Uterus (tissue), 4 donors: Measurements from ENCODE around the gene MSRB3. TPM values are rescaled to one million over a fixed set of nuclear protein-coding genes. Genes with fewer than 3 reads are reported as not detected.

Source experiments
- DNase-seq, 2 donors: peaks; one replicate each; pipeline ENCODE4 v3.0.0-alpha.2; 2019 to 2020
- H3K27ac ChIP-seq, 2 donors: fragments of 200-600 bp; sonication (generic); 1 replicate in 1 of 2; 2 replicates in 1 of 2; pipeline ENCODE4 v1.5.1; 2016 to 2018
- H3K27me3 ChIP-seq, 2 donors: fragments of 200-600 bp; sonication (generic); one replicate each; pipeline ENCODE4 v1.5.1; 2018 to 2019; ENCODE audit warnings: control low read depth in 1 of 2
- H3K36me3 ChIP-seq, 2 donors: fragments of 200-600 bp; sonication (generic); one replicate each; pipeline ENCODE4 v1.5.1; 2019; ENCODE audit warnings: control low read depth in 1 of 2
- H3K4me1 ChIP-seq, 2 donors: fragments of 200-600 bp; sonication (generic); one replicate each; pipeline ENCODE4 v1.5.1; 2018 to 2019; ENCODE audit warnings: control low read depth in 1 of 2
- H3K4me3 ChIP-seq, 2 donors: fragments of 200-600 bp; sonication (generic); 1 replicate in 1 of 2; 2 replicates in 1 of 2; pipeline ENCODE4 v1.5.1; 2018 to 2019; ENCODE audit warnings: mild to moderate bottlenecking in 1 of 2
- H3K9me3 ChIP-seq, 2 donors: fragments of 200-600 bp; sonication (generic); one replicate each; pipeline ENCODE4 v1.5.1; 2019; ENCODE audit warnings: control low read depth in 1 of 2
- POLR2A ChIP-seq, 2 donors: fragments of 450-650 bp; IDR thresholded peaks; one replicate each; pipeline ENCODE4 v1.6.1; 2016; ENCODE audit warnings: antibody characterized with exemption in 2 of 2, mild to moderate bottlenecking in 1 of 2, moderate library complexity in 1 of 2
- intact Hi-C: fragments of 100-400 bp; cut with DNase I; formaldehyde crosslinking; loops from one replicate; pipeline ENCODE4 v1.15.1; 2023; ENCODE audit warnings: low total_unique reads
- total RNA-seq, 4 donors: library from RNA; depleted of rRNA in 3 of 4; stranded (reverse); fragments of >200 nt in 3 of 4; gene quantifications; one replicate each; pipeline versions ENCODE4 v1.1.0 to v1.2.4, GENCODE V29; 2014 to 2023
- TF ChIP-seq, protein P1 (sequence below), 4 experiments: fragments of 200-600 bp in 2 of 4; fragments of 450-650 bp in 2 of 4; sonication (generic) in 2 of 4; IDR thresholded peaks; one replicate each; pipeline ENCODE4 v1.5.1; 2016 to 2019; ENCODE audit warnings: antibody characterized with exemption in 4 of 4, mild to moderate bottlenecking in 2 of 4, moderate library complexity in 1 of 4
- donor health status: DM: yes; HTN: yes; CAD: no.

MSRB3 gene
- total RNA-seq, 4 donors from 2014 or later = 53.8 to 126 (median 95.2) TPM

DNA sequence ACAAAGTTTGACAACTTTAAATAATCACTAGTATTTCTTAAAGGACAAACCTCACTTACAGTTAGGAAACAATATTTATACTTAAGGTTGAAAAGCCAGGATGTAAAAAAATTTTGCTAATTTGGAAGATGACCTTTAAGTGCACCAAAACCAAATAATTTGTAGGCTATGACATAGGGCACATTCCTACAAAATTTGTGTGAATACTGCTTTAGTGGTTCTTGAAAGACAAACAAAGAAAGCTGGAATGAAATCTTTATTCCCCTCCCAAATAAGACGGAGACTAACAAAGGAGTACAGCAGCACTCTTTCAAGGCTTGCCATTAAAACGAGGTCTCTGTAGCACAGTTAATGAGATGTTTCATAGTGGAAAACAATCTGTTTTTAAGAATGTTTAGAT, 45.6 kb downstream of the MSRB3 start:
- intact Hi-C loops = no loop called here
- Histone ChIP-seq H3K9me3 (no peaks in the 10 kb centered on the region), H3K4me3 (no peak overlapping the region), H3K36me3 (no peaks in the 10 kb centered on the region), H3K27me3 (no peaks in the 10 kb centered on the region), H3K27ac (no peak overlapping the region), H3K4me1 (peaks cover 0 to 18% of the 10 kb centered on the region in 2 donors)
- DNase-seq = no peak
- TF ChIP-seq, protein P1, sequence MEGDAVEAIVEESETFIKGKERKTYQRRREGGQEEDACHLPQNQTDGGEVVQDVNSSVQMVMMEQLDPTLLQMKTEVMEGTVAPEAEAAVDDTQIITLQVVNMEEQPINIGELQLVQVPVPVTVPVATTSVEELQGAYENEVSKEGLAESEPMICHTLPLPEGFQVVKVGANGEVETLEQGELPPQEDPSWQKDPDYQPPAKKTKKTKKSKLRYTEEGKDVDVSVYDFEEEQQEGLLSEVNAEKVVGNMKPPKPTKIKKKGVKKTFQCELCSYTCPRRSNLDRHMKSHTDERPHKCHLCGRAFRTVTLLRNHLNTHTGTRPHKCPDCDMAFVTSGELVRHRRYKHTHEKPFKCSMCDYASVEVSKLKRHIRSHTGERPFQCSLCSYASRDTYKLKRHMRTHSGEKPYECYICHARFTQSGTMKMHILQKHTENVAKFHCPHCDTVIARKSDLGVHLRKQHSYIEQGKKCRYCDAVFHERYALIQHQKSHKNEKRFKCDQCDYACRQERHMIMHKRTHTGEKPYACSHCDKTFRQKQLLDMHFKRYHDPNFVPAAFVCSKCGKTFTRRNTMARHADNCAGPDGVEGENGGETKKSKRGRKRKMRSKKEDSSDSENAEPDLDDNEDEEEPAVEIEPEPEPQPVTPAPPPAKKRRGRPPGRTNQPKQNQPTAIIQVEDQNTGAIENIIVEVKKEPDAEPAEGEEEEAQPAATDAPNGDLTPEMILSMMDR (IDR thresholded peaks at IDR 0.05) = no peak
- no peak for TF ChIP-seq POLR2A (IDR thresholded peaks at IDR 0.05)

GRCh38 chr12:65324551-65324950, 46.1 kb downstream of the MSRB3 start:
- no peak overlapping the region for H3K4me3 ChIP-seq
- intact Hi-C loops = no loop called here
- H3K36me3 ChIP-seq = no peaks in the 10 kb centered on the region
- peaks cover 0 to 18% of the 10 kb centered on the region in 2 donors for H3K4me1 ChIP-seq
- no peak for DNase-seq
- H3K27me3 ChIP-seq = no peaks in the 10 kb centered on the region
- H3K9me3 ChIP-seq = no peaks in the 10 kb centered on the region
- H3K27ac ChIP-seq = no peak overlapping the region
- TF ChIP-seq, protein P1 (IDR thresholded peaks at IDR 0.05) = no peak
- TF ChIP-seq POLR2A (IDR thresholded peaks at IDR 0.05) = no peak

DNA sequence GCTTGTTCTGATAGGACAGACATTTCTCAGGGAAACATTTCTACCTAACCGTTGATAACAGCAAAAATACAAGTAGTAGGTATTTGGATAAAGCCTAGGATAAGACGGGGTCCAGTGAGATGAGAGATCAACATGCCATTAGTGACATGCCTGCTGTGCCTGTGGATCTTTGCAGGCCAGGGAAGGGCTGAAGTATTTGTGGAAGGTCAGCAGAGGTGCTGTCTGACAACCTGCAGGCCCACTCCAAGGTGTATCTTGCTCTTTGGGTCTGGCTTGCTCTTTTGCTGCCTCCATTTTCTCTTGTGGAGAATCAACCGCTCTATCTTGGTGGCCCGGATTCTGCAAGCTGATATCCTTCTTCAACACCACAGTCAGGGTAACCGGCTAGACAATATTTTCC, 46.7 kb downstream of the MSRB3 start:
- Histone ChIP-seq H3K36me3 (no peaks in the 10 kb centered on the region), H3K9me3 (no peaks in the 10 kb centered on the region), H3K27me3 (no peaks in the 10 kb centered on the region), H3K4me3 (no peak overlapping the region), H3K27ac (no peak overlapping the region), H3K4me1 (peaks cover 0 to 18% of the 10 kb centered on the region in 2 donors)
- intact Hi-C loops = no loop called here
- TF ChIP-seq, protein P1 (IDR thresholded peaks at IDR 0.05) = no peak
- TF ChIP-seq POLR2A (IDR thresholded peaks at IDR 0.05) = no peak
- DNase-seq = no peak

- Histone ChIP-seq H3K4me3 (no peak overlapping the region), H3K9me3 (no peaks in the 10 kb centered on the region), H3K36me3 (no peaks in the 10 kb centered on the region), H3K27ac (peak overlapping the region; percentile 37 to 56), H3K27me3 (no peaks in the 10 kb centered on the region), H3K4me1 (peaks cover 0 to 18% of the 10 kb centered on the region in 2 donors)
- no peak for DNase-seq
- intact Hi-C loops = no loop called here
- TF ChIP-seq, protein P1 (IDR thresholded peaks at IDR 0.05) = no peak
- TF ChIP-seq POLR2A (IDR thresholded peaks at IDR 0.05) = no peak
Observed at GRCh38 chr12:65326616-65327015, 48.1 kb downstream of the MSRB3 start.

- DNase-seq = peak; percentile 27 to 51
- Histone ChIP-seq H3K4me1 (peaks cover 0 to 18% of the 10 kb centered on the region in 2 donors), H3K27ac (peak overlapping the region; percentile 37 to 56), H3K9me3 (no peaks in the 10 kb centered on the region), H3K27me3 (no peaks in the 10 kb centered on the region), H3K36me3 (no peaks in the 10 kb centered on the region), H3K4me3 (no peak overlapping the region)
- intact Hi-C loops = no loop called here
- TF ChIP-seq, protein P1 (IDR thresholded peaks at IDR 0.05) = no peak
- TF ChIP-seq POLR2A (IDR thresholded peaks at IDR 0.05) = no peak
Observed at GRCh38 chr12:65327207-65328076, 49.0 kb downstream of the MSRB3 start.
